Stimulated activated CD8-positive, alpha-beta memory T cell treated with anti-CD3 and anti-CD28 coated beads, Interleukin-12 subunit alpha, Interleukin-12 subunit beta, amount 100 ng/mL, for 4 hours (primary cell): ENCODE results near the gene LIPI.
"Not testable (repeated sequence)": the region's sequence is repeated elsewhere in the genome, so short reads cannot be mapped to it uniquely, and the experiment has no call there.

Experiments used
- DNase-seq: peaks from one replicate; pipeline ENCODE4 v3.0.0-alpha.2; 2020; ENCODE audit warnings: low read depth

The LIPI gene

GRCh38 chr21:14116080-14116481, 94.7 kb downstream of the LIPI start:
- no peak for DNase-seq

GRCh38 chr21:14115646-14116045, 95.1 kb downstream of the LIPI start:
- no peak for DNase-seq

GRCh38 chr21:14114251-14114650, 96.5 kb downstream of the LIPI start:
- no peak for DNase-seq

GRCh38 chr21:14104564-14104963, 106.2 kb downstream of the LIPI start:
- DNase-seq = not testable (repeated sequence)

- DNase-seq = no peak
Measured at GRCh38 chr21:14099570-14099969, 111.2 kb downstream of the LIPI start.

- DNase-seq = no peak
Measured at GRCh38 chr21:14097881-14098499, 112.8 kb downstream of the LIPI start.

- DNase-seq = no peak
Measured at GRCh38 chr21:14096577-14096976, 114.2 kb downstream of the LIPI start.

GRCh38 chr21:14096172-14096571, 114.6 kb downstream of the LIPI start:
- no peak for DNase-seq

- DNase-seq = no peak
Measured at GRCh38 chr21:14095056-14095455, 115.7 kb downstream of the LIPI start.

GRCh38 chr21:14092834-14093560, 117.8 kb downstream of the LIPI start:
- DNase-seq = no peak

GRCh38 chr21:14090184-14090583, 120.6 kb downstream of the LIPI start:
- DNase-seq = not testable (repeated sequence)

GRCh38 chr21:14088391-14088790, 122.4 kb downstream of the LIPI start:
- no peak for DNase-seq

GRCh38 chr21:14086553-14086952, 124.2 kb downstream of the LIPI start:
- DNase-seq = no peak

GRCh38 chr21:14084701-14085100, 126.1 kb downstream of the LIPI start:
- DNase-seq = no peak

GRCh38 chr21:14084068-14084501, 126.7 kb downstream of the LIPI start:
- no peak for DNase-seq

- no peak for DNase-seq
Measured at GRCh38 chr21:14080764-14081096, 130.0 kb downstream of the LIPI start.

- DNase-seq = no peak
Measured at GRCh38 chr21:14080040-14080763, 130.6 kb downstream of the LIPI start.

GRCh38 chr21:14078746-14079375, 131.9 kb downstream of the LIPI start:
- no peak for DNase-seq

GRCh38 chr21:14076143-14076806, 134.5 kb downstream of the LIPI start:
- DNase-seq = no peak

GRCh38 chr21:14075346-14076142, 135.2 kb downstream of the LIPI start:
- DNase-seq = no peak

- no peak for DNase-seq
Measured at GRCh38 chr21:14074177-14074576, 136.6 kb downstream of the LIPI start.
